Right lobe of liver (tissue), 4 donors: ENCODE results near the gene RMDN2.

ENCODE experiments used
- CTCF ChIP-seq, 4 donors: fragments of 200-600 bp in 3 of 4; fragments of 450-650 bp in 1 of 4; IDR thresholded peaks; one replicate each; pipeline versions ENCODE4 v1.5.1 to v1.8.0; 2016 to 2022; ENCODE audit warnings: antibody characterized with exemption in 4 of 4, mild to moderate bottlenecking in 2 of 4
- POLR2A ChIP-seq: fragments of 450-650 bp; IDR thresholded peaks from one replicate; pipeline ENCODE4 v1.6.1; 2017; ENCODE audit warnings: antibody characterized with exemption, mild to moderate bottlenecking
- donor health status: DM: no; HTN: no; CAD: no.
- donor health status: DM: no; HTN: no; CAD: no.
- donor health status: DM: no; HTN: yes; CAD: no.

- TF ChIP-seq CTCF (IDR thresholded peaks at IDR 0.05), result no peak
- TF ChIP-seq POLR2A, result no peak
These were observed 9.3 kb upstream of the RMDN2 start for GRCh38 chr2:37915773-37916172.
